Measurements from ENCODE around the gene PHOSPHO2. TPM values are rescaled to one million over a fixed set of nuclear protein-coding genes. Genes with fewer than 3 reads are reported as not detected.

PHOSPHO2 gene
- total and polyA plus RNA-seq, 5 donors from 2014 or later = 2.2 to 5.5 (median 4.4) TPM

DNA sequence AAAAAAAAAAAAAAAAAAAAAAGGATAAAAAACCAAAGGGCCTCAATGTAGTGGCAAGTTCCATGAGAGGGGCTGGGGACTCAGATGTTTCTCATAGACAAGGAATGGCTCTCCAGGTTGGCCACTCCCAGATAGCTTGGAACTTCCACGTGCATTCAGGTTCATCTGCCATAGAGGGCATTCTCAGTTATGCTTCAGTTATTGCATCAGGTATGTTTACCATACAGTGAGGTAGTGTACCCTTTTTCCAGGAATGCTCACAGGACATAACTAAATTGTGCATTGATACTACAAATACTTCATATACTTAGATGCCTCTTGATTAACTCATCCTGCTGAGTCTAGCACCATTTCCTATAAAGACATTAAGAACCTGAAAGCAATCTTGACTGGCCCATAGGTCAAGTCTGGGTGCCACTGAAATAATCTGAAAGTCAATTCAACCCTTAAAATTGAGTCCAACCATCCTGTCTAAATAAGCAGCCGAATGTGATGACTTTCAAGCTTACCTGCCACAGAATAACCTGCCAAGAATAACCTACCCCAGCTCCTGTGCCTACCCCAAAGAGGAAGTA lies 24.7 kb downstream of the PHOSPHO2 start:
- Mint-ChIP-seq H3K27ac (no peak overlapping the region), H3K27me3 (peaks cover 11% of the 10 kb centered on the region), H3K4me3 (no peak overlapping the region), H3K4me1 (no peaks in the 10 kb centered on the region), H3K9me3 (peaks cover 0 to 1% (median 0%) of the 10 kb centered on the region in 7 donors), H3K36me3 (no peaks in the 10 kb centered on the region)
- Histone ChIP-seq H3K27ac (ENCODE audit: insufficient read depth, low read length, poor library complexity, severe bottlenecking) (no peak overlapping the region), H3K27me3 (ENCODE audit: control insufficient read depth, insufficient read depth, low read length) (no peaks in the 10 kb centered on the region), H3K36me3 (ENCODE audit: control insufficient read depth, insufficient read depth, low read length) (no peaks in the 10 kb centered on the region), H3K4me3 (ENCODE audit: low read depth, low read length) (no peak overlapping the region), H3K9me3 (ENCODE audit: control insufficient read depth in 2 of 2, low read length in 2 of 2) (no peaks in the 10 kb centered on the region), H3K4me1 (ENCODE audit: control insufficient read depth, insufficient read depth, low read length, poor library complexity, severe bottlenecking) (no peaks in the 10 kb centered on the region)
- ATAC-seq (ENCODE audit: low read depth in 2 of 2) (no peak), DNase-seq (peak in 1 of 3 donors; percentile 12)

GRCh38 chr2:169721016-169721415 lies 26.7 kb downstream of the PHOSPHO2 start:
- ATAC-seq (ENCODE audit: low read depth in 2 of 2) = no peak
- Histone ChIP-seq H3K9me3 (ENCODE audit: control insufficient read depth in 2 of 2, low read length in 2 of 2) (no peaks in the 10 kb centered on the region), H3K4me1 (ENCODE audit: control insufficient read depth, insufficient read depth, low read length, poor library complexity, severe bottlenecking) (no peaks in the 10 kb centered on the region), H3K4me3 (ENCODE audit: low read depth, low read length) (no peak overlapping the region), H3K36me3 (ENCODE audit: control insufficient read depth, insufficient read depth, low read length) (no peaks in the 10 kb centered on the region), H3K27ac (ENCODE audit: insufficient read depth, low read length, poor library complexity, severe bottlenecking) (no peak overlapping the region), H3K27me3 (ENCODE audit: control insufficient read depth, insufficient read depth, low read length) (no peaks in the 10 kb centered on the region)
- Mint-ChIP-seq H3K27me3 (peaks cover 21% of the 10 kb centered on the region), H3K9me3 (peaks cover 0 to 1% (median 0%) of the 10 kb centered on the region in 7 donors), H3K4me1 (no peaks in the 10 kb centered on the region), H3K36me3 (no peaks in the 10 kb centered on the region), H3K27ac (no peak overlapping the region), H3K4me3 (no peak overlapping the region)
- DNase-seq = no peak

GRCh38 chr2:169727065-169727464 lies 32.8 kb downstream of the PHOSPHO2 start:
- H3K4me1 ChIP-seq (ENCODE audit: control insufficient read depth, insufficient read depth, low read length, poor library complexity, severe bottlenecking) = no peaks in the 10 kb centered on the region
- Mint-ChIP-seq H3K27ac (no peak overlapping the region), H3K4me3 (no peak overlapping the region), H3K4me1 (peaks cover 0 to 1% (median under 1%) of the 10 kb centered on the region in 4 donors), H3K9me3 (peaks cover 0 to 1% (median 0%) of the 10 kb centered on the region in 7 donors), H3K36me3 (no peaks in the 10 kb centered on the region), H3K27me3 (peaks cover 31% of the 10 kb centered on the region)
- peaks cover 7% of the 10 kb centered on the region for H3K27me3 ChIP-seq (ENCODE audit: control insufficient read depth, insufficient read depth, low read length)
- no peaks in the 10 kb centered on the region for H3K36me3 ChIP-seq (ENCODE audit: control insufficient read depth, insufficient read depth, low read length)
- no peak overlapping the region for H3K27ac ChIP-seq (ENCODE audit: insufficient read depth, low read length, poor library complexity, severe bottlenecking)
- DNase-seq (no peak), ATAC-seq (ENCODE audit: low read depth in 2 of 2) (no peak)
- H3K4me3 ChIP-seq (ENCODE audit: low read depth, low read length) = no peak overlapping the region
- no peaks in the 10 kb centered on the region for H3K9me3 ChIP-seq (ENCODE audit: control insufficient read depth in 2 of 2, low read length in 2 of 2)

DNA sequence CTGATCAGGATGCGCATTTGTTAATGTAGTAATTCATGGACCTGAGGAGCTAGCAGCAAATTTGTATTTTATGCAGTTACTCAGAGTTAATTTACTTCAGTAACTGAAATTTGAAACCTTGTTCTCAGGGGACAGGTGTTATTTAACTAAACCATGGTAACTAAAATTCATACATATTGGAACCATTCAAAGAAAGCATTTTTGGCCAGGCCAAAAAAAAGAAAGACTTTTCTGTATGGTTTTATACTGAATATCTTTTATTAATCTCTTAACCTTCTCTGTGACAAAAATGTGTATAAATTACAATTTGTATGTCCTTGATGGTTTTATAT lies 35.0 kb downstream of the PHOSPHO2 start:
- H3K36me3 Mint-ChIP-seq = no peaks in the 10 kb centered on the region
- no peaks in the 10 kb centered on the region for H3K9me3 Mint-ChIP-seq
- peaks cover 0 to 10% (median 7%) of the 10 kb centered on the region in 4 donors for H3K4me1 Mint-ChIP-seq
- ATAC-seq (ENCODE audit: low read depth in 2 of 2) (no peak), DNase-seq (no peak)
- H3K27ac ChIP-seq (ENCODE audit: insufficient read depth, low read length, poor library complexity, severe bottlenecking) = no peak overlapping the region
- H3K27ac Mint-ChIP-seq = no peak overlapping the region
- peaks cover 16% of the 10 kb centered on the region for H3K27me3 ChIP-seq (ENCODE audit: control insufficient read depth, insufficient read depth, low read length)
- H3K9me3 ChIP-seq (ENCODE audit: control insufficient read depth in 2 of 2, low read length in 2 of 2) = no peaks in the 10 kb centered on the region
- no peak overlapping the region for H3K4me3 ChIP-seq (ENCODE audit: low read depth, low read length)
- H3K27me3 Mint-ChIP-seq = peaks cover 36% of the 10 kb centered on the region
- peaks cover 9% of the 10 kb centered on the region for H3K4me1 ChIP-seq (ENCODE audit: control insufficient read depth, insufficient read depth, low read length, poor library complexity, severe bottlenecking)
- no peak overlapping the region for H3K4me3 Mint-ChIP-seq
- no peaks in the 10 kb centered on the region for H3K36me3 ChIP-seq (ENCODE audit: control insufficient read depth, insufficient read depth, low read length)

DNA sequence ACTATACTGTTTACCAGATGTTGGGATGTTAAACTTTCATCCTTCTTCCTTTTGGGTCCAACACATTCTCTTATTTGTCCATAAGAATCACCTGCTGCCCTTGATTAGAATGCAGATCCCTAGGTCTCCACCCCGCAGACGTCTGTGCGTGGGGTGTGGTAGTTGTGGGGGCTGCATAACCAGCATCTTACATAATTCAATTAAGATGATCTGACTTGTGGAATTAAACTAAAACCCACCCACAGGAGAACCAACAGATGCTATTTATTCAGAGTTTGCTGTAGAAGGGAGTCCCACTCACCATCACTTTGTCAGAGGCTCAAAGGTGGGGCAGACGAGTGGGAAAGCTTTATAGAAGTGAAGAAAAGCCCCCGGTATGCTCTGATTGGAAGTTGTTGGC lies 37.8 kb downstream of the PHOSPHO2 start:
- Histone ChIP-seq H3K4me1 (ENCODE audit: control insufficient read depth, insufficient read depth, low read length, poor library complexity, severe bottlenecking) (peaks cover 13% of the 10 kb centered on the region), H3K9me3 (ENCODE audit: control insufficient read depth in 2 of 2, low read length in 2 of 2) (no peaks in the 10 kb centered on the region), H3K4me3 (ENCODE audit: low read depth, low read length) (no peak overlapping the region), H3K27me3 (ENCODE audit: control insufficient read depth, insufficient read depth, low read length) (peaks cover 33% of the 10 kb centered on the region), H3K27ac (ENCODE audit: insufficient read depth, low read length, poor library complexity, severe bottlenecking) (no peak overlapping the region), H3K36me3 (ENCODE audit: control insufficient read depth, insufficient read depth, low read length) (no peaks in the 10 kb centered on the region)
- DNase-seq (no peak), ATAC-seq (ENCODE audit: low read depth in 2 of 2) (no peak)
- Mint-ChIP-seq H3K4me1 (peaks cover 0 to 13% (median 8%) of the 10 kb centered on the region in 4 donors), H3K27ac (no peak overlapping the region), H3K4me3 (peak overlapping the region; percentile 38 to 89 (median 56)), H3K36me3 (no peaks in the 10 kb centered on the region), H3K9me3 (no peaks in the 10 kb centered on the region), H3K27me3 (peaks cover 41% of the 10 kb centered on the region)

GRCh38 chr2:169732583-169733358 lies 38.5 kb downstream of the PHOSPHO2 start:
- no peaks in the 10 kb centered on the region for H3K9me3 Mint-ChIP-seq
- no peak overlapping the region for H3K27ac Mint-ChIP-seq

DNA sequence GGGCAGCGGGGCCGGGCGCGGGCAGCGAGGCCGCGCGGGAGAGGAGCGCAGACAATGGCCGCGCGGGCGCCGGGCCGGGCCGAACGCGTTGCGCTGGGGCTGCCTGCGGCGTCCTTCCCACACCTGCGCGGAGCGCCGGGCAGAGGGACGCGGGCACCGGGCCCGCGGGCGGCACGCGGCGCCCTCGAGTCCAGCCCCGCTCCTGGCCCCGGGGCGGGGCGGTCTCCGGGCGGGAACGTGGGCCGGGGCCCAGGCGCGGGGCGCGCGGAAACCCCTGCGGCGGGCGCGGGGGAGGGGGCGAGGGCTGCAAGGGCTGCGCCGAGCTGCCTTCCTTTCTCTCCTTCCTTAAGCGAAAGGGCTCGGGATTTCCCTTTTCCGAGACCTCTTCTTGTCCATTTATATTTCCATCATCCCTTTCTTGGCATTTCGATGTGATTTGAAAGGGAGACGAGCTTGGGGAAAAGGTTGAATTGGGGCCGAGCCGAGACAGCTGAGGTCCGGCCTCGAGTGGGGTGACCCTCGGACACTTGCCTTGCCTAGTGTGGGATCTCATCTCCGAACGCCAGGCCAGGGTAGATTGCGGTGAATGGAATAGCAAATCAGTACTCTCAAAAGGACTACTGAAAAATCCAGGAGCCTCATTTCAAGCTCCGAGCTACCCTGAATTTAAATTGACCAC lies 40.0 kb downstream of the PHOSPHO2 start:
- Mint-ChIP-seq H3K27me3 (peaks cover 49% of the 10 kb centered on the region), H3K36me3 (no peaks in the 10 kb centered on the region), H3K4me3 (peak overlapping the region; percentile 47 to 87 (median 72)), H3K27ac (no peak overlapping the region), H3K9me3 (no peaks in the 10 kb centered on the region), H3K4me1 (peaks cover 0 to 13% (median 8%) of the 10 kb centered on the region in 4 donors)
- Histone ChIP-seq H3K4me1 (ENCODE audit: control insufficient read depth, insufficient read depth, low read length, poor library complexity, severe bottlenecking) (peaks cover 13% of the 10 kb centered on the region), H3K36me3 (ENCODE audit: control insufficient read depth, insufficient read depth, low read length) (no peaks in the 10 kb centered on the region), H3K27ac (ENCODE audit: insufficient read depth, low read length, poor library complexity, severe bottlenecking) (no peak overlapping the region), H3K27me3 (ENCODE audit: control insufficient read depth, insufficient read depth, low read length) (peaks cover 34% of the 10 kb centered on the region), H3K9me3 (ENCODE audit: control insufficient read depth in 2 of 2, low read length in 2 of 2) (no peaks in the 10 kb centered on the region), H3K4me3 (ENCODE audit: low read depth, low read length) (no peak overlapping the region)
- peak in 1 of 3 donors; percentile 8 for DNase-seq
- peak in 1 of 2 donors; percentile 11 for ATAC-seq (ENCODE audit: low read depth in 2 of 2)

More at GRCh38 chr2:169732583-169733358, 38.5 kb downstream of the PHOSPHO2 start:
- peak in 1 of 3 donors; percentile 10 for DNase-seq
- Histone ChIP-seq H3K27ac (ENCODE audit: insufficient read depth, low read length, poor library complexity, severe bottlenecking) (no peak overlapping the region), H3K36me3 (ENCODE audit: control insufficient read depth, insufficient read depth, low read length) (no peaks in the 10 kb centered on the region), H3K4me1 (ENCODE audit: control insufficient read depth, insufficient read depth, low read length, poor library complexity, severe bottlenecking) (peaks cover 13% of the 10 kb centered on the region), H3K27me3 (ENCODE audit: control insufficient read depth, insufficient read depth, low read length) (peaks cover 34% of the 10 kb centered on the region), H3K4me3 (ENCODE audit: low read depth, low read length) (no peak overlapping the region), H3K9me3 (ENCODE audit: control insufficient read depth in 2 of 2, low read length in 2 of 2) (no peaks in the 10 kb centered on the region)
- no peaks in the 10 kb centered on the region for H3K36me3 Mint-ChIP-seq
- ATAC-seq (ENCODE audit: low read depth in 2 of 2) = no peak
- H3K27me3 Mint-ChIP-seq = peaks cover 44% of the 10 kb centered on the region
- peaks cover 0 to 13% (median 8%) of the 10 kb centered on the region in 4 donors for H3K4me1 Mint-ChIP-seq
- peak overlapping the region; percentile 63 to 96 (median 88) for H3K4me3 Mint-ChIP-seq

Measured in CD4-positive, CD25-positive, alpha-beta regulatory T cell (primary cell).